ENCODE measurements around the gene KLHL34.

Gene KLHL34

DNA sequence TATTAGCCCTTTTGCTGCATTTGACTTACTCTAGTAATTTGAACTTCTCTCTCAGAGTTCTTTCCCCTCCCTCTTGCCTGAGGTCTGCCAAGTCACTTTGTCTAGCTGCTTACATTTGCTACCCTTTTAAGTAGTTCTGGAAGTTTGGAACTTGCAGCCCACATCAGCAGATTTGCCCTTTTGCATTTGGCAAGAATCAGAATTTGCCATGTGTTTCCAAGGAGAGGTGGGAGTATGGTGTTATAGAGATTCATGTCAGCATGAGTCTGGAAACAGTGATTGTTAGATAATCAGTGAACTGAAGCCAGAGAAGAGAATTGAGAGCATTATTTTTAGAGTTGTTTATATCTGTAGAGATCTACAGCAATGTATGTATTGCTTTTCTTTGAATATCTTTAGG is 52.1 kb downstream of the KLHL34 start:
- Histone ChIP-seq H3K4me1 (ENCODE audit: control insufficient read depth, insufficient read depth, low read length) (no peaks in the 10 kb centered on the region), H3K36me3 (ENCODE audit: control insufficient read depth, insufficient read depth, low read length) (peaks cover 43% of the 10 kb centered on the region), H3K4me3 (ENCODE audit: low read depth, low read length) (no peak overlapping the region), H3K27me3 (ENCODE audit: control insufficient read depth, insufficient read depth, low read length) (no peaks in the 10 kb centered on the region), H3K9me3 (ENCODE audit: control insufficient read depth, insufficient read depth, low read length) (no peaks in the 10 kb centered on the region), H3K9ac (ENCODE audit: low read depth, low read length) (no peak overlapping the region), H3K27ac (ENCODE audit: low read depth, low read length) (no peak overlapping the region)
